A549 treated with Mapracorat at 1 μM for 4 hours (cell line): Measurements from ENCODE around the gene GTF2IRD1. TPM values are rescaled to one million over a fixed set of nuclear protein-coding genes. Genes with fewer than 3 reads are reported as not detected.

ENCODE experiments used
- total RNA-seq: library from RNA; stranded (reverse); fragments of 200-300 nt; extraction: Qiagen RNA extraction; gene quantifications from 5 replicates; pipeline ENCODE4 v1.2.3, GENCODE V29; 2022

The GTF2IRD1 gene, protein sequence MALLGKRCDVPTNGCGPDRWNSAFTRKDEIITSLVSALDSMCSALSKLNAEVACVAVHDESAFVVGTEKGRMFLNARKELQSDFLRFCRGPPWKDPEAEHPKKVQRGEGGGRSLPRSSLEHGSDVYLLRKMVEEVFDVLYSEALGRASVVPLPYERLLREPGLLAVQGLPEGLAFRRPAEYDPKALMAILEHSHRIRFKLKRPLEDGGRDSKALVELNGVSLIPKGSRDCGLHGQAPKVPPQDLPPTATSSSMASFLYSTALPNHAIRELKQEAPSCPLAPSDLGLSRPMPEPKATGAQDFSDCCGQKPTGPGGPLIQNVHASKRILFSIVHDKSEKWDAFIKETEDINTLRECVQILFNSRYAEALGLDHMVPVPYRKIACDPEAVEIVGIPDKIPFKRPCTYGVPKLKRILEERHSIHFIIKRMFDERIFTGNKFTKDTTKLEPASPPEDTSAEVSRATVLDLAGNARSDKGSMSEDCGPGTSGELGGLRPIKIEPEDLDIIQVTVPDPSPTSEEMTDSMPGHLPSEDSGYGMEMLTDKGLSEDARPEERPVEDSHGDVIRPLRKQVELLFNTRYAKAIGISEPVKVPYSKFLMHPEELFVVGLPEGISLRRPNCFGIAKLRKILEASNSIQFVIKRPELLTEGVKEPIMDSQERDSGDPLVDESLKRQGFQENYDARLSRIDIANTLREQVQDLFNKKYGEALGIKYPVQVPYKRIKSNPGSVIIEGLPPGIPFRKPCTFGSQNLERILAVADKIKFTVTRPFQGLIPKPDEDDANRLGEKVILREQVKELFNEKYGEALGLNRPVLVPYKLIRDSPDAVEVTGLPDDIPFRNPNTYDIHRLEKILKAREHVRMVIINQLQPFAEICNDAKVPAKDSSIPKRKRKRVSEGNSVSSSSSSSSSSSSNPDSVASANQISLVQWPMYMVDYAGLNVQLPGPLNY
- 19.6 to 25.4 TPM (median 22.0 TPM) in 5 replicates for total RNA-seq

DNA sequence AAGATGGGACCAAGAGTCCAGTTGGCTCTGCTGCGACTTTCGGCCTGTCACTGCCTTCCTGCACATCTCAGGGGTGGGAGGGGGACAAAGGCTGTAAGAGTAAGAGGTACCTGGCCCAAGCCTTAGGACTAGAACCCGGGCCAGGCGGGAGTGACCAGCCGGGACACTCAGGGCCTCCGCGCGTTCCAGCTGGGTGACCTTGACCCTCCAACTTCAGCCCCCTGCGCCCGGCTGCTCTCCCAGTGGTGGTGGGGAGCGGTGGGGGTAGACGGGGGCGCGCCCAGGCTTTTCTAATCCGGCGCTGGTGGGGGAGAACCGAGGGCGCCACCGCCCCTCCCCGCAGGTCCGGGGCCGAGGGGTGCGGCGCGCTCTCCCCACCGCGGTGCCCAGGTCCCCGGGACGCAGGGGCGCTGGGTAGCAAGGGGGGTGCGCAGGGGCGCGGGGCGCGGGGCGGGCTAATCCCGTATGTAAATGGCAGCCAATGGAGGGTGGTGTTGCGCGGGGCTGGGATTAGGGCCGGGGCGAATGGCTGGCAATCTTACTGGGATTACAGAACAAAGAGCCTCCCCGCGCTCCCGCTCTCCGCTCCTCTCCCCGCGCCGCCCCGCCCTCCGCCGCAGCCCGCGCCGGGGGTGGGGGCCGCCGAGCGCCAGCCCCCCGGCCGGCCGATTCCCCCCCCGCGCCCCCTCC lies at the start of gene GTF2IRD1:
GTF2IRD1 (plus strand) TSS at position 585 of the 690 bp plus-strand sequence. CDS start 54,175 bp downstream, outside the sequence.

Other genes with a start within 250 kb of the GTF2IRD1 start
- gene LAT2, start 243.9 kb upstream of the GTF2IRD1 start, total RNA-seq, result 0.69 to 1.4 TPM (median 1.1 TPM) in 5 replicates
- gene RFC2, start 199.5 kb upstream of the GTF2IRD1 start, total RNA-seq, result 53.3 to 64.9 TPM (median 54.5 TPM) in 5 replicates
- gene CLIP2, start 164.5 kb upstream of the GTF2IRD1 start, total RNA-seq, result 11.9 to 18.2 TPM (median 15.5 TPM) in 5 replicates
- gene GTF2I, start 203.8 kb downstream of the GTF2IRD1 start, total RNA-seq, result 69.6 to 95.3 TPM (median 89.8 TPM) in 5 replicates